GM03348 (cell line): Measurements from ENCODE around the gene SPATA32.
A peak's percentile ranks its signal among the peaks of the same experiment; 100 is the strongest.
"Not testable (repeated sequence)": the region's sequence is repeated elsewhere in the genome, so short reads cannot be mapped to it uniquely, and the experiment has no call there.

ENCODE experiments used
- DNase-seq: peaks from one replicate; pipeline ENCODE4 v3.0.0; 2012; ENCODE audit warnings: low spot score

Gene SPATA32

DNA sequence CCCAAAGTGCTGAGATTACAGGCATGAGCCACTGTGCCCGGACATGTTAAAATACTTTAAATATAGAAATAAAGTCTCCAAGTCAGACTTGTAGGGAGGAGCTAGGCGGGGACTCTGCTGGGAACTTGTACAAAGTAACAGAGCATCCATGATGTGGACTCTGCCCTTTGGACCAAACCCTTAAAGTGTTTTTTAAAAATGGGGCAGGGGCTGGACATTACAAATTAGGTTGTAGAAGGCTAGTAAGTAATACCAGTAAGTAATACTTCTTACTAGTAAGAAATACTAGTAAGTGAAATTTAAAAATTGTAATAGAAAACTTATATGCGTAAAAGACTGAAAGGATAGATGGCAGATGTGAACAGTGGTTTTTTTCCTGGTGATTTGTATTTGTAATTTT lies 9.7 kb upstream of the SPATA32 start:
- DNase-seq, result no peak

- no peak for DNase-seq
Observed at GRCh38 chr17:45270828-45271418, 9.0 kb upstream of the SPATA32 start.

GRCh38 chr17:45269912-45270311 lies 8.0 kb upstream of the SPATA32 start:
- DNase-seq, result no peak

DNA sequence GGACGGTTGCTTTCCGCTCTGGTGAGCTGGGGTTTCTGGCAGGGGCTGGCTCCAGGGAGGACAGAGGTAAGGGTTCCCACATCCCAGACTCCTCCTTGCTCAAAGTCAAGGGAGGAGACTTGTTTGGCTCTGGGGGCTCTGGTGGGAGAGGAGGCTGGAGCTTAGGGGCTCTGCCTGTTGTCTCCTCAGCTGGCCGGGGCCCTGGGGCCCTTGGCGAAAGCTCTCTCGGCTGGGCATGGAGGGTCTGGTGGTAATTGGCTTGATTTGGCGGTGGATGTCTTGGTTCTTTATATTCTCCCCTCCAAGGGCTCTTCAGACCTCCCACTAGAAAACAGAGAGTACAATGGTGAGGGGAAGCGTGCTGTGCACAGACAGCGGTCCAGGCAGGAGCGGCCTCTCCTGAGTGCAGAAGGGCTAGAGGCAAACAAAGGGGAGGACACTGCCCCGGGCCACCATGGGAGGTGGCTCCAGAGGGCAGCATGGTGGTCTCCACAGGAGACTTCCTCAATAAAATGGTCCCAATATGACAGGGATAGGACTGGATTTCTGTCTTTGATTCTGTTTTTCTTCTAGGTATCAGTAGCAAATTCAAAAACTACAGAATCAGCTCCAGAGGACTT lies 5.7 kb upstream of the SPATA32 start:
- no peak for DNase-seq

GRCh38 chr17:45266372-45266926 lies 4.6 kb upstream of the SPATA32 start:
- no peak for DNase-seq

DNA sequence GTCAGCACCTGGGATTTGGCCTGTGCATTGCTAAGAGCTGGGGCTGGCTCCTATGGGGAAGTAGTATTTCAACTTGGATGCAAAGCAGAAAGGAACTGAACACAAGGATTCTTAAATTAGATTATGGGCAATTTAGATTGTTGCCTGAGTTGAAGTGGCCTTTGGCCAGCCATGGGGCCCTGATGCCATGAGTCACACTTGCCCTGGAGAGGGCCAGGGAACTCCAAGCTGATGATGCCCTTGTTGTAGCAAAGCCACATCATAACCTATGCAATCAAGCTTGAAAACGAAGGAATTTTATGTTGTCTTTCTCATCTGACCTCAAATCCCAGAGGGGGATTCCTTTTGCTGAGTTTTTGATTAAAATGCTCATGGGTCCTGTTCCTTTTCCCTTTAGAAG lies 3.9 kb upstream of the SPATA32 start:
- peak; percentile 86 for DNase-seq

DNA sequence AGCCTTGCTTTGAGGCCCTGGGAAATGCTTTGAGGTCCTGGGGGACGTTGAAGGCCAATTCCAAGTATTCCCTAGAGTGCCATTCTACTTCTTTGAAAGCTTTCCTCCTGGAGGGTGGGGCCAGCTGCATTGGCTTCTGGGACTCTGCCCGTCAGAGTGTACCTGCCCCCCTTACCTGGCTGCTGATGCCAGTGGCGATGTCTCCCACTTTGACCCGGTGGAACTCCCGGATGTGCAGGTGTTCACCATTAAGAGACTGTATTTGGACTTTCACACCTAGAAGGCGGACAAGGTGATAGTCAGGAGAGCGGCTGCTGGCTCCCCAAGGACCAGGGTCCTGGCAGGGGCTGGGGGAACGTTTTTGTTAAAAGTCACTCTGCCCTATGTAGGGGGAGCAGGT lies 3.1 kb upstream of the SPATA32 start:
- DNase-seq, result no peak

DNA sequence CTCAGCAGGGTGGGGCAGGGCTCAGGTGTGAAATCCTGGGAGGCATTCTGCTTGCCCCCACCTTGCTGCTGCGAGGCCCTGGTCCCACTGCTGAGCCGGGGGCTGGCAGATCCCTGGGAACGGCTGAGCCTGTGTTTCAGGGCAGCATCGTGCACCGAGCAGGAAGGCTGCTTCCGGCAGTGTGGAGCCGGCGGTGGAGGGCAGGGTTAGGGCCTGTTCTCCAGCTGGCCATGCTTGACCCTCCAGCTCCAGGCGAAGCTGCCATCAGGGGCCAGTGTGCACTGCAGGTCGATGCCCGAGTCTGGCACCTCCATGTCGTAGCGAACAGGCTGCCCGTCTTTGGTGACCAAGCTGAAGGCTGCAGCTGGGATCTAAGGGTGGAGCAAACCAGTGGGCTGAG lies 2.5 kb upstream of the SPATA32 start:
- no peak for DNase-seq

GRCh38 chr17:45263477-45263860 lies 1.6 kb upstream of the SPATA32 start:
- DNase-seq, result no peak

GRCh38 chr17:45262516-45263476 lies 902 bp upstream of the SPATA32 start:
- no peak for DNase-seq

- DNase-seq, result no peak
Observed at GRCh38 chr17:45260204-45260783, 1.6 kb downstream of the SPATA32 start.

- DNase-seq, result no peak
Observed at GRCh38 chr17:45258981-45259380, 2.9 kb downstream of the SPATA32 start.

DNA sequence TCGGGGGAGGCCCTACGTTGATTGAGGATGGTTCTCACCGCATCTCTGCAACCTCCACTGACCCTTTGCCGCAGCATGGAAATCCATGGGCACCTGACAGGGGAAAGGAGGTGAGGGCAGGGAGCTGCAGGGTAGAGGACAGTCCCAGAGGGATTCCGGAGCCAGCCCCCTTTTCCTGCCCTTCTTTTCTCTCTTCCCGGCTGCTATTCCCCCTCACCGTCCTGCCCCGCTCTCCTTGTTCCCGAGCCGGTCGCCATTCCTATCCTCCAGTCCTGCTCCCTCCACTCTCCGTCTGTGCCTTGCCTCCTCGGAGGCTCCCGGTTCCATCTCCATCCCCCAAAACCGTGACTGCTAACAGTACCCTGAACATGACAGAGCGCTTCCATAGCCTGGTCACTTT lies 4.8 kb downstream of the SPATA32 start:
- DNase-seq, result no peak

GRCh38 chr17:45256114-45256966 lies 5.6 kb downstream of the SPATA32 start:
- no peak for DNase-seq

GRCh38 chr17:45255358-45255757 lies 6.5 kb downstream of the SPATA32 start:
- no peak for DNase-seq

DNA sequence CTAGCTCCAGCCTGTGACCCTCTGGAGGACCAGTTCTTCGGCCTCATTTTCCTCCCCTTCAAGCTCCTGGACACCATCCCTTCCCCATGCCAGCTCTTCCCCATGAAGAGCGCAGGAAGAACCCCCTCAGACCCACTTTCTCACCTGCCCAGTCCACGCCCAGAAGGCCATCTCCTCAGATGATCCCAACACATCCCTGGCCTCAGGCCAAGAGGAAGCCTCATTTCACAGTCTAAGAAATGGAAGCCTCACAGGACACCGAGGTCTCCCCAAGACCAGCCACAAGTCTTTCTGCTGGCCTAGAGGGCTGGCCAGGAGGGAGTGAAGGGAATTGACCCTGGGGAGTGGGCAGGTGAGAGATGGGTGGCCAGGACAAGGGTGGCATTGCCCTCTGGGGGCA lies 8.0 kb downstream of the SPATA32 start:
- no peak for DNase-seq

DNA sequence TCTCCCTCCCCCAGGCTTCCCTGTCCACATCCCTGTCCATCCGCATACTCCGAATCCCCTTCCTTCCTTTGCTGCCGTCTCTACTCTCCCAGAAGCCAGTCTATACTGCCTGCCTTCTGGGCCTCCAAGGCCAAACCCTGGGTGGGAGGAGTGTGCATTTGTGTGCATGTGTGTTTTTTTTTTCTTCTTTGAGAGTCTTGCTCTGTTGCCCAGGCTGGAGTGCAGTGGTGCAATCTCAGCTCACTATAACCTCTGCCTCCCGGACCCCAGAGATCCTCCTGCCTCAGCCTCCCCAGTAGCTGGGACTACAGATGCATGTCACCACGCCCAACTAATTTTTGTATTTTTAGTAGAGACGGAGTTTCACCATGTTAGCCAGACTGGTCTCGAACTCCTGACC lies 8.7 kb downstream of the SPATA32 start:
- DNase-seq, result not testable (repeated sequence)

- DNase-seq, result no peak
Observed at GRCh38 chr17:45251931-45252330, 10.0 kb downstream of the SPATA32 start.

GRCh38 chr17:45248132-45248957 lies 13.5 kb downstream of the SPATA32 start:
- no peak for DNase-seq

DNA sequence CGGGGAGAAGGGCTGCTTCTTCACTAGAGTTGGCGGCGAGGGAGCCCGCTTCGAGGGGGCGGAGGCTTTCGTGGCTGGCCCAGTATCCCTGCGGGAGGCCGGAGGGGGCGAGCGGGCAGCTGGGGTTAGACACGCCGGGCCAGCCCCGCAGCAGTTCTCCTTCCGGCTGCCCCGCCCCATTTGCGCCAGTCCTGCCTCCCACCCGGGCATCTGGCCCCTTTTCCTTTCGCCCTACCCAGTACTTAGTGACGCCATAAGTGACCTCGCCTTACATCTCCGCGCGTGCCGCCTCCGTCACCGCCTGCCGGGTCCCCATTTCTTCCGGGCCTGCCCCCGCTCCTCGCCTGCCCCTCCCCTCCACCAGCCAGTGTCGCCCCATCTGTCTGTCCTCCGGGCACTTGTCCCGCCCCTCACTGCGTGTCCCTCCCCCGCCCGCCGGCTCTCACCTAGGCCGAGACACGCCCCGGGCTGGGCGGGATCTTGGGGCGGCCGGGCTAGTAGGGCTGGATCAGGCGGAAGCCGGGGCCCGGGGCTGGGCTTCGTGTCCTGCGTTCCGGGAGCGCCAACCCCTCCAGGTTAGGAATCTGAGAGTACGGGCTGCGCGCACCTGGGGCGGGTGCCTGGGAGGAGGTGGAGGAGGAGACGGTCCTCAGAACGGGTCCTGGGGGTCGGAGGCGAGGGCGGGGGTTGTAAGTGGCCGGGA lies 14.3 kb downstream of the SPATA32 start:
- DNase-seq, result peak; percentile 72
